Right renal pelvis (tissue), 4 donors: ENCODE results near the gene VPS9D1. TPM values are rescaled to one million over a fixed set of nuclear protein-coding genes. Genes with fewer than 3 reads are reported as not detected.
"Not testable (repeated sequence)": the region's sequence is repeated elsewhere in the genome, so short reads cannot be mapped to it uniquely, and the experiment has no call there.

Experiments used
- DNase-seq, 4 donors: peaks; one replicate each; pipeline ENCODE4 v3.0.0-alpha.2; 2013; ENCODE audit warnings: low read depth in 4 of 4, low spot score in 3 of 4, missing footprints in 1 of 4
- polyA plus RNA-seq, 4 donors: library from polyadenylated mRNA; unstranded; fragments of 120-200 nt; gene quantifications; one replicate each; pipeline ENCODE4 v1.2.1, GENCODE V29; 2013; ENCODE audit not compliant: insufficient read length in 4 of 4

VPS9D1 gene
- polyA plus RNA-seq, 4 donors: 10.3 to 15.0 (median 11.9) TPM

GRCh38 chr16:89670496-89671431 lies 49.9 kb downstream of the VPS9D1 start:
- DNase-seq: no peak

GRCh38 chr16:89669755-89670154 lies 50.9 kb downstream of the VPS9D1 start:
- DNase-seq: no peak

GRCh38 chr16:89668790-89669158 lies 51.9 kb downstream of the VPS9D1 start:
- no peak for DNase-seq

DNA sequence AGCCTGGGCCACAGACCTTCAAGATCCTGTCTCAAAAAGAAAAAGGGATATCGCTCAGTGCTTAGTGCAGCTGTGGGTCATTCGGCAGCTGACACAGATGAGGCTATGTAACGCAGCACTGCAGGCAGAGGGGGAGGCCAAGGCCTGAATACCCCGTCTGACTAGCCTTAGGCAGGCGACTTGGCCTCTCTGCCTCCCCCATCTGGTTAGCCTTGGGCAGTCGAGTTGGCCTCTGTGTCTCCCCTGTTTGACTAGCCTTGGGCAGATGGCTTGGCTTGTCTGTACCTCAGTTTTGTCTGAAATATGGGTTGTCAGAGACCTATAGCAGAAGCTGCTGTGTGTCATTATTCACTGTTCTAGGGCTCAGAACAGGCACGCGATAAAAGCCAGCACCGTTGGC lies 53.1 kb downstream of the VPS9D1 start:
- no peak for DNase-seq

GRCh38 chr16:89667000-89667399 lies 53.7 kb downstream of the VPS9D1 start:
- DNase-seq: not testable (repeated sequence)

DNA sequence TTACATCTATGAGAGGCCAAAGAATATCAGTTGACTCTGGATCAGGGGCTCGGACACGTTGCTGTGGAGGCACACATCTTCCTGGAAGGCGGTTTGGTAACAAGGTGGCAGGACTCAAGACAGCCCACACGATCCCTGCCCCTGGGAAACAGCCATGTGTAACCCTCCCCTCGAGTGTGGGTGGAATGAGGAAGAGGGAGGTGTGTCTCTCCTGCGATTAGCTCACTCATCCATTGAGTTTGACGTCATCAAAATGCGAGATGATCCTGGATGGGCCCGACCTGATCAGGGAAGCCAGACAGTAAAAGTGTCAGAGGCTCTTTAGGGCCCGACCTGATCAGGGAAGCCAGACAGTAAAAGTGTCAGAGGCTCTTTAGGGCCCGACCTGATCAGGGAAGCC lies 56.5 kb downstream of the VPS9D1 start:
- not testable (repeated sequence) for DNase-seq

DNA sequence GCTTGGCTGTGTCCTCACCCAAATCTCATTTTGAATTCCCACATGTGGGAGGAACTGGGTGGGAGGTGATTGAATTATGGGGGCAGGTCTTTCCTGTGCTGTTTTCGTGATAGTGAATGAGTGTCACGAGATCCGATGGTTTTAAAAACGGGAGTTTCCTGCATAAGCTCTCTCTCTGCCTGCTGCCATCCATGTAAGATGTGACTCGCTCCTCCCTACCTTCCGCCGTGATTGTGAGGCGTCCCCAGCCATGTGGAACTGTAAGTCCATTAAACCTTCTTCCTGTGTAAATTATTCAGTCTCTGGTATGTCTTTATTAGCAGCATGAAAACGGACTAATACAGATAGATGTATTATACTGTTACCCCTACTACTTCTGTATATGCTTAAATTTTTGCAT lies 59.5 kb downstream of the VPS9D1 start:
- no peak for DNase-seq

GRCh38 chr16:89660146-89660545 lies 60.6 kb downstream of the VPS9D1 start:
- DNase-seq: no peak

- no peak for DNase-seq
These were observed 62.3 kb downstream of the VPS9D1 start for GRCh38 chr16:89658221-89658879.

DNA sequence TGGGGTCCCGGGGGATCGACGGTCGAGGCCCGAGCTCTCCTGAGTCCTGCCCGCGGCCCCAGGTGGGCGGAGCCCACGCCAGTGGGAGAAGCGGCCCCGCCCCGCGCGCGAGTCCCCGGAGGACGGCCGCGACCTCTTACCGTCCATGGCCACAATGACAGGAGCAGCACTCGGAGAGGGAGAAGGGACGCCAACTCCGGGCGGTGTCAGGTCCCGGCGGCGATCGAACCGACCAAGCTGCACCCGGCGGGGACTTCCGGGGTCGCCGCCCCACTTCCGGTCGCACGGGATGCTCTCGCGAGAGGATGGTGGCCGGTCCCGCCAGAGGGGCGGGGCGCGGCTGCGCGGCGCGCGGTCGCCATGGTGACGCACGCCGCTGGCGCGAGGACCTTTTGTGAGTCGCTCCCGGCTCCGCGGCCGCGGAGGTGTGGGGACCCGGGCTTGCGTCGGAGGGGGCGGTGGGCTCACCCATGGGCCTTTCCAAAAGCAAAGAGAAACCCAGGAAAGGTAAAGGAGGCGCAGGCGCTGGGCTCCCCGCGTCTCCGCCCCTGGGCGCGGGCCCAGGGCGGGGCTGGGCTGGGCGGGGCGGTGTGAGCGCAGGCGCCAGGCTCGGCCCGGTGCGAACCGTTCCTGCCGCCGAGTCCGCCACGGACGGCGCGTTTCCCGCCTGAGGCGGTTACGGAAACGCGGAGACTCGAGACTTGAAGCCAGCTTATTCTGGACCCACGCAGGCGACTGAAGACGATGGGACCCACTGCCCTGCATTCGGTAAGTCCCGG lies 63.1 kb downstream of the VPS9D1 start, which contains the start of the genes CHMP1A and SPATA33:
CHMP1A (minus strand) TSS at position 267 of the 779 bp plus-strand sequence; CDS start at position 147, 120 bp downstream.
SPATA33 (plus strand) TSS at position 395 of the 779 bp plus-strand sequence; CDS start at position 471, 76 bp downstream.
- peak; percentile 69 to 87 (median 80) for DNase-seq

Other genes with a start within 250 kb of the VPS9D1 start
- gene ANKRD11, start 230.3 kb downstream of the VPS9D1 start, polyA plus RNA-seq: 100 to 1,000 TPM in 1 of 4 donors, 10 to 100 TPM in 3; 90.2 to 101 (median 96.6) TPM
- gene SPG7, start 212.5 kb downstream of the VPS9D1 start, polyA plus RNA-seq: 100 to 1,000 TPM in 1 of 4 donors, 10 to 100 TPM in 3; 84.2 to 106 (median 90.3) TPM
- 1,000 to 10,000 TPM; 1,657 to 3,073 (median 1,817) TPM for gene RPL13, start 160.2 kb downstream of the VPS9D1 start, polyA plus RNA-seq
- 1 to 10 TPM; 2.8 to 4.1 (median 2.9) TPM for gene CPNE7, start 145.1 kb downstream of the VPS9D1 start, polyA plus RNA-seq
- gene DPEP1, start 107.3 kb downstream of the VPS9D1 start, polyA plus RNA-seq: 10 to 100 TPM; 22.5 to 50.6 (median 40.7) TPM
- 10 to 100 TPM; 57.9 to 82.4 (median 71.9) TPM for gene CHMP1A, start 63.2 kb downstream of the VPS9D1 start, polyA plus RNA-seq
- gene SPATA33, start 63.1 kb downstream of the VPS9D1 start, polyA plus RNA-seq: 10 to 100 TPM; 11.7 to 15.5 (median 13.1) TPM
- 100 to 1,000 TPM in 2 of 4 donors, 10 to 100 TPM in 2; 91.2 to 110 (median 99.6) TPM for gene CDK10, start 34.2 kb downstream of the VPS9D1 start, polyA plus RNA-seq
- gene SPATA2L, start 19.2 kb downstream of the VPS9D1 start, polyA plus RNA-seq: 10 to 100 TPM in 1 of 4 donors, 1 to 10 TPM in 3; 5.4 to 11.0 (median 6.0) TPM
- gene ZNF276, start 639 bp upstream of the VPS9D1 start, polyA plus RNA-seq: 10 to 100 TPM; 26.6 to 31.6 (median 28.4) TPM
- 10 to 100 TPM; 21.2 to 26.5 (median 24.0) TPM for gene FANCA, start 95.7 kb upstream of the VPS9D1 start, polyA plus RNA-seq
- 10 to 100 TPM; 10.9 to 14.9 (median 11.0) TPM for gene SPIRE2, start 107.6 kb upstream of the VPS9D1 start, polyA plus RNA-seq
- 100 to 1,000 TPM; 110 to 136 (median 123) TPM for gene TCF25, start 152.7 kb upstream of the VPS9D1 start, polyA plus RNA-seq
- gene MC1R, start 198.0 kb upstream of the VPS9D1 start, polyA plus RNA-seq: 1 to 10 TPM; 2.9 to 4.8 (median 3.4) TPM
- 10 to 100 TPM in 2 of 4 donors, 1 to 10 TPM in 2; 6.7 to 18.6 (median 9.8) TPM for gene TUBB3, start 202.4 kb upstream of the VPS9D1 start, polyA plus RNA-seq
- 10 to 100 TPM; 36.6 to 43.4 (median 39.9) TPM for gene DEF8, start 227.9 kb upstream of the VPS9D1 start, polyA plus RNA-seq